Measurements from ENCODE around the gene DLAT.

GRCh38 chr11:112033902-112034301 is 8.7 kb downstream of the DLAT start:
- no peak for TF ChIP-seq SIN3A (IDR thresholded peaks at IDR 0.05; ENCODE audit: borderline replicate concordance, insufficient read depth, low read length)
- TF ChIP-seq TAF1 (IDR thresholded peaks at IDR 0.05; ENCODE audit: borderline replicate concordance, insufficient read depth, low read length), result no peak
- TF ChIP-seq POLR2AphosphoS5 (IDR thresholded peaks at IDR 0.05; ENCODE audit: low read depth, low read length), result no peak
- TF ChIP-seq, protein P1, sequence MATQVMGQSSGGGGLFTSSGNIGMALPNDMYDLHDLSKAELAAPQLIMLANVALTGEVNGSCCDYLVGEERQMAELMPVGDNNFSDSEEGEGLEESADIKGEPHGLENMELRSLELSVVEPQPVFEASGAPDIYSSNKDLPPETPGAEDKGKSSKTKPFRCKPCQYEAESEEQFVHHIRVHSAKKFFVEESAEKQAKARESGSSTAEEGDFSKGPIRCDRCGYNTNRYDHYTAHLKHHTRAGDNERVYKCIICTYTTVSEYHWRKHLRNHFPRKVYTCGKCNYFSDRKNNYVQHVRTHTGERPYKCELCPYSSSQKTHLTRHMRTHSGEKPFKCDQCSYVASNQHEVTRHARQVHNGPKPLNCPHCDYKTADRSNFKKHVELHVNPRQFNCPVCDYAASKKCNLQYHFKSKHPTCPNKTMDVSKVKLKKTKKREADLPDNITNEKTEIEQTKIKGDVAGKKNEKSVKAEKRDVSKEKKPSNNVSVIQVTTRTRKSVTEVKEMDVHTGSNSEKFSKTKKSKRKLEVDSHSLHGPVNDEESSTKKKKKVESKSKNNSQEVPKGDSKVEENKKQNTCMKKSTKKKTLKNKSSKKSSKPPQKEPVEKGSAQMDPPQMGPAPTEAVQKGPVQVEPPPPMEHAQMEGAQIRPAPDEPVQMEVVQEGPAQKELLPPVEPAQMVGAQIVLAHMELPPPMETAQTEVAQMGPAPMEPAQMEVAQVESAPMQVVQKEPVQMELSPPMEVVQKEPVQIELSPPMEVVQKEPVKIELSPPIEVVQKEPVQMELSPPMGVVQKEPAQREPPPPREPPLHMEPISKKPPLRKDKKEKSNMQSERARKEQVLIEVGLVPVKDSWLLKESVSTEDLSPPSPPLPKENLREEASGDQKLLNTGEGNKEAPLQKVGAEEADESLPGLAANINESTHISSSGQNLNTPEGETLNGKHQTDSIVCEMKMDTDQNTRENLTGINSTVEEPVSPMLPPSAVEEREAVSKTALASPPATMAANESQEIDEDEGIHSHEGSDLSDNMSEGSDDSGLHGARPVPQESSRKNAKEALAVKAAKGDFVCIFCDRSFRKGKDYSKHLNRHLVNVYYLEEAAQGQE (IDR thresholded peaks at IDR 0.05; ENCODE audit: insufficient read depth in 1 of 2, low read depth in 2 of 2, low read length in 2 of 2), result no peak
- TF ChIP-seq FOXP2 (optimal IDR thresholded peaks at IDR 0.05; ENCODE audit: borderline replicate concordance, extremely low read depth, extremely low read length, insufficient read depth), result no peak
